GM23338 (cell line): ENCODE results near the gene JAG1. TPM values are rescaled to one million over a fixed set of nuclear protein-coding genes. Genes with fewer than 3 reads are reported as not detected.

Experiments
- ATAC-seq: fragments of 200-7000 bp; cut with Tn5 transposase; 3 replicates; pipeline ENCODE4 v1.9.1; 2020
- DNase-seq: peaks from one replicate; pipeline ENCODE4 v3.0.0-alpha.2; 2015; ENCODE audit warnings: low spot score
- H2AFZ ChIP-seq: fragments of 200-600 bp; sonication (generic); 2 replicates; pipeline ENCODE4 v1.8.0; 2016; ENCODE audit warnings: antibody characterized with exemption, mild to moderate bottlenecking, moderate library complexity
- H3F3A ChIP-seq: fragments of 200-600 bp; sonication (generic); replicated peaks from 2 replicates; pipeline ENCODE4 v1.8.0; 2017; ENCODE audit warnings: antibody characterized with exemption, mixed run types, low read depth
- H3K27ac ChIP-seq: fragments of 200-600 bp; sonication (generic); 2 replicates; pipeline ENCODE4 v1.6.1; 2016; ENCODE audit warnings: low read depth
- H3K27me3 ChIP-seq: fragments of 200-600 bp; sonication (generic); 2 replicates; pipeline ENCODE4 v1.8.0; 2016; ENCODE audit warnings: mild to moderate bottlenecking, mixed run types, moderate library complexity; ENCODE audit not compliant: insufficient read depth
- H3K36me3 ChIP-seq: fragments of 200-600 bp; sonication (generic); 2 replicates; pipeline ENCODE4 v1.8.0; 2016; ENCODE audit warnings: mild to moderate bottlenecking; ENCODE audit not compliant: insufficient read depth
- H3K4me1 ChIP-seq: fragments of 200-600 bp; sonication (generic); 2 replicates; pipeline ENCODE4 v1.8.0; 2016; ENCODE audit warnings: mild to moderate bottlenecking, moderate library complexity; ENCODE audit not compliant: insufficient read depth
- H3K4me2 ChIP-seq: fragments of 200-600 bp; sonication (generic); 2 replicates; pipeline ENCODE4 v1.7.1; 2017; ENCODE audit warnings: mixed run types
- H3K4me3 ChIP-seq: fragments of 200-600 bp; sonication (generic); 2 replicates; pipeline ENCODE4 v1.6.1; 2016; ENCODE audit warnings: mixed run types
- H3K79me2 ChIP-seq: fragments of 200-600 bp; sonication (generic); replicated peaks from 2 replicates; pipeline ENCODE4 v1.8.0; 2017; ENCODE audit warnings: mild to moderate bottlenecking; ENCODE audit not compliant: insufficient read depth
- H3K9me2 ChIP-seq: fragments of 200-600 bp; sonication (generic); 2 replicates; pipeline ENCODE4 v1.8.0; 2017; ENCODE audit not compliant: insufficient read depth
- H4K20me1 ChIP-seq: fragments of 200-600 bp; sonication (generic); replicated peaks from 2 replicates; pipeline ENCODE4 v1.8.0; 2017; ENCODE audit warnings: mild to moderate bottlenecking; ENCODE audit not compliant: insufficient read depth
- H3K27ac Mint-ChIP-seq: 2 replicates; pipeline ENCODE4 v1.8.0; 2020; ENCODE audit warnings: inconsistent platforms, mild to moderate bottlenecking, moderate library complexity, mixed read lengths
- H3K27me3 Mint-ChIP-seq: 3 replicates; pipeline ENCODE4 v1.8.0; 2022; ENCODE audit warnings: low read depth, mild to moderate bottlenecking, moderate library complexity, mixed read lengths, inconsistent platforms; ENCODE audit not compliant: insufficient read depth, poor library complexity
- H3K36me3 Mint-ChIP-seq: 3 replicates; pipeline ENCODE4 v1.8.0; 2021; ENCODE audit warnings: low read depth, mild to moderate bottlenecking, inconsistent platforms, moderate library complexity, mixed read lengths
- H3K4me1 Mint-ChIP-seq: 3 replicates; pipeline ENCODE4 v1.8.0; 2020; ENCODE audit warnings: mild to moderate bottlenecking, inconsistent platforms, mixed read lengths
- H3K4me3 Mint-ChIP-seq: 3 replicates; pipeline ENCODE4 v1.8.0; 2021; ENCODE audit warnings: moderate library complexity, mild to moderate bottlenecking, inconsistent platforms, mixed read lengths
- H3K9me3 Mint-ChIP-seq: 3 replicates; pipeline ENCODE4 v1.8.0; 2020; ENCODE audit warnings: moderate library complexity, mild to moderate bottlenecking, inconsistent platforms, mixed read lengths
- CREB1 ChIP-seq: fragments of 250-450 bp; sonication (Bioruptor Pico); IDR thresholded peaks from 2 replicates; pipeline ENCODE4 v1.5.0; 2020; ENCODE audit warnings: low read depth, mild to moderate bottlenecking, moderate library complexity
- CTCF ChIP-seq, 2 experiments: fragments of 200-600 bp in 1 of 2; sonication (generic) in 1 of 2; conservative IDR thresholded peaks; 2 replicates each; pipeline versions ENCODE4 v1.5.1 to v1.6.1; 2016 to 2017; ENCODE audit warnings: antibody characterized with exemption in 2 of 2, low read depth in 2 of 2, mild to moderate bottlenecking in 2 of 2, moderate library complexity in 1 of 2
- ETS1 ChIP-seq: IDR thresholded peaks from 2 replicates; pipeline ENCODE4 v1.6.1; 2016; ENCODE audit warnings: antibody characterized with exemption
- EZH2 ChIP-seq: fragments of 200-600 bp; sonication (generic); IDR thresholded peaks from one replicate; pipeline ENCODE4 v1.8.0; 2017; ENCODE audit warnings: antibody characterized with exemption, mild to moderate bottlenecking, low read depth; ENCODE audit not compliant: unreplicated experiment
- EZH2phosphoT487 ChIP-seq: fragments of 200-600 bp; sonication (generic); IDR thresholded peaks from one replicate; pipeline ENCODE4 v1.8.1; 2018; ENCODE audit warnings: antibody characterized with exemption; ENCODE audit not compliant: unreplicated experiment
- NANOG ChIP-seq: IDR thresholded peaks from 2 replicates; pipeline ENCODE4 v1.6.1; 2016; ENCODE audit warnings: antibody characterized with exemption, borderline replicate concordance
- POLR2AphosphoS5 ChIP-seq: IDR thresholded peaks from 2 replicates; pipeline ENCODE4 v1.6.1; 2016; ENCODE audit warnings: antibody characterized with exemption, low read depth
- REST ChIP-seq: IDR thresholded peaks from one replicate; pipeline ENCODE4 v1.6.1; 2018; ENCODE audit warnings: antibody characterized with exemption; ENCODE audit not compliant: unreplicated experiment
- ZNF114 ChIP-seq: fragments of 250-450 bp; sonication (Bioruptor Pico); IDR thresholded peaks from 2 replicates; pipeline ENCODE4 v1.5.0; 2020; ENCODE audit warnings: mild to moderate bottlenecking, moderate library complexity
- ZNF462 ChIP-seq: fragments of 250-450 bp; sonication (Bioruptor Pico); IDR thresholded peaks from 2 replicates; pipeline ENCODE4 v1.5.0; 2020; ENCODE audit warnings: mild to moderate bottlenecking, moderate library complexity
- polyA plus RNA-seq: library from polyadenylated mRNA; unstranded; fragments of >200 nt; fragmentation: Nextera tagmentation; extraction: Ambion mirVana; gene quantifications from 2 replicates; pipeline ENCODE4 v1.2.1, GENCODE V29; 2016
- total RNA-seq: library from RNA; depleted of rRNA; stranded (reverse); fragments of >200 nt; shearing (Covaris generic); gene quantifications from 2 replicates; pipeline ENCODE4 v1.2.3, GENCODE V29; 2014

JAG1 gene
- total and polyA plus RNA-seq, 2 experiments from 2014 or later = 9.7 to 46.5 TPM

GRCh38 chr20:10658876-10659632 lies 14.7 kb downstream of the JAG1 start:
- H3K27me3 ChIP-seq = no peaks in the 10 kb centered on the region
- H4K20me1 ChIP-seq = peaks cover 12% of the 10 kb centered on the region
- Mint-ChIP-seq H3K27me3 (peaks cover 5% of the 10 kb centered on the region), H3K27ac (no peak overlapping the region), H3K9me3 (no peaks in the 10 kb centered on the region), H3K36me3 (peaks cover 96% of the 10 kb centered on the region), H3K4me3 (no peak overlapping the region), H3K4me1 (peaks cover 81% of the 10 kb centered on the region)
- DNase-seq = no peak
- no peak for ATAC-seq
- no peak overlapping the region for H3K27ac ChIP-seq
- H3K9me2 ChIP-seq = no peaks in the 10 kb centered on the region
- peaks cover 70% of the 10 kb centered on the region for H3K4me1 ChIP-seq
- peaks cover 87% of the 10 kb centered on the region for H3K79me2 ChIP-seq
- TF ChIP-seq EZH2phosphoT487 (no peak), ZNF462 (CRISPR knock-in tag) (no peak), REST (no peak), CREB1 (CRISPR knock-in tag) (no peak), CTCF (conservative IDR thresholded peaks at IDR 0.05; ENCODE audit: low read depth in 2 of 2) (no peak), NANOG (no peak), ETS1 (no peak), ZNF114 (CRISPR knock-in tag) (no peak), POLR2AphosphoS5 (no peak), EZH2 (no peak)
- H3K4me2 ChIP-seq = no peak overlapping the region
- no peaks in the 10 kb centered on the region for H3F3A ChIP-seq
- no peak overlapping the region for H2AFZ ChIP-seq
- no peak overlapping the region for H3K4me3 ChIP-seq
- H3K36me3 ChIP-seq = peaks cover 11% of the 10 kb centered on the region; the same call in 1 of the 2 replicates
